Measurements from ENCODE around the gene ERGIC3.

- TF ChIP-seq CTCF (IDR thresholded peaks at IDR 0.05) (no peak), POLR2A (IDR thresholded peaks at IDR 0.05) (no peak)
Measured at GRCh38 chr20:35552914-35553313, 11.0 kb downstream of the ERGIC3 start.

All from heart left ventricle (tissue), 13 donors.